Mesothelial cell of epicardium (in vitro differentiated cells): ENCODE results near the gene OSBPL5. TPM values are rescaled to one million over a fixed set of nuclear protein-coding genes. Genes with fewer than 3 reads are reported as not detected.

Experiments used
- DNase-seq, 2 experiments: peaks; one replicate each; pipeline ENCODE4 v3.0.0; 2021; ENCODE audit warnings: low spot score in 2 of 2; ENCODE audit not compliant: unreplicated experiment in 2 of 2
- H3K27ac Mint-ChIP-seq: 2 replicates; pipeline ENCODE4 v1.8.0; 2021; ENCODE audit warnings: mixed read lengths
- H3K27me3 Mint-ChIP-seq: 2 replicates; pipeline ENCODE4 v1.8.0; 2021; ENCODE audit warnings: low read depth, mixed read lengths
- H3K36me3 Mint-ChIP-seq: 2 replicates; pipeline ENCODE4 v1.8.0; 2021; ENCODE audit warnings: mixed read lengths
- H3K4me1 Mint-ChIP-seq: 2 replicates; pipeline ENCODE4 v1.8.0; 2021; ENCODE audit warnings: mixed read lengths
- H3K4me3 Mint-ChIP-seq: 2 replicates; pipeline ENCODE4 v1.8.0; 2021; ENCODE audit warnings: mild to moderate bottlenecking, moderate library complexity, mixed read lengths
- H3K9me3 Mint-ChIP-seq: 2 replicates; pipeline ENCODE4 v1.8.0; 2021; ENCODE audit warnings: mixed read lengths
- CTCF ChIP-seq: fragments of 200-600 bp; sonication (generic); IDR thresholded peaks from one replicate; pipeline ENCODE4 v1.5.0; 2021; ENCODE audit warnings: antibody characterized with exemption; ENCODE audit not compliant: unreplicated experiment
- total RNA-seq: library from RNA; stranded (reverse); gene quantifications from 3 replicates; pipeline ENCODE4 v1.2.1, GENCODE V29; 2021

OSBPL5 gene
- total RNA-seq, 1 donor from 2014 or later, result 37.1 TPM

GRCh38 chr11:3148255-3148989 lies 16.7 kb downstream of the OSBPL5 start:
- Mint-ChIP-seq H3K27ac (no peak overlapping the region), H3K4me1 (peaks cover 23% of the 10 kb centered on the region), H3K27me3 (peaks cover 3% of the 10 kb centered on the region), H3K36me3 (peaks cover 1% of the 10 kb centered on the region), H3K9me3 (no peaks in the 10 kb centered on the region), H3K4me3 (no peak overlapping the region)
- no peak for DNase-seq
- no peak for TF ChIP-seq CTCF

DNA sequence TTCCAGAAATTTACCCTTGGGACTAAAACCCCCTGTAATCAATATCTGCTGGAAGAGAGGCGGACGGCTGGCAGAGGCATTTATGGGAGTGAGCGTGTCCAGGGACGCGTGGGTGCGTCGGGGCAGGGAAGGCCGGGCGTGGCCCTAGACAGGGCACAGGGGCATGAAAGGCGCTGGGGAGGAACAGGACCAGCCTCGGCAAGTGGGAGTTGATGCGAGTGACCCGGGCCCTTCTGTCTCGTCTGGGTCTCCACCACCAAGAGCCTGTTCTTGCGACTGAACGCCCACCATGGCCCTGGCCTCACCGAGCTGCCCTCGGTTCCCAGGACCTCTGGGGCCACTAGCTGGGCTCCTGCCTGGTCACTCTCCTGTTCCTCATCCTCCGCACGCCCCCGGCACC lies 17.5 kb downstream of the OSBPL5 start:
- Mint-ChIP-seq H3K36me3 (peaks cover 1% of the 10 kb centered on the region), H3K27me3 (peaks cover 3% of the 10 kb centered on the region), H3K4me1 (peaks cover 15% of the 10 kb centered on the region)

DNA sequence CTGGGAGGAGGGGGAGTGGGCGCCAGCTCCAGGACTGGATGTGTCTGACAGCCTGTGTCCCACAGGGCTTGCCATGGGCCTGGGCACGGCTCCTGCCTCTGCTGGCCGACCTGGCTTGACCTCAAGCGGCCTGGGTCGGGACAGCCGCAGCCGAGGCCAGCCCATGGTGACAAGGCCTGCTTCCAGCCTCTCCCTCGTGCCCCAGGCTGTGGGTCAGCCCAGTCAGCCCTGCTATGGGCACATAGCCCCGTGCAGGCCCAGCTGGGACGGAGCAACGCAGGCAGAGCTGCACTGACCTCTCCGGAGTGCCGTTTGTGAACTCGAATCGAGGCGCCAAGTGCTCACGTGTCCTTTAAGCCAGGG lies 17.9 kb downstream of the OSBPL5 start:
- Mint-ChIP-seq H3K36me3 (peaks cover 1% of the 10 kb centered on the region), H3K27me3 (peaks cover 3% of the 10 kb centered on the region)
- no peak for TF ChIP-seq CTCF

More for the DNA sequence above, 17.5 kb downstream of the OSBPL5 start:
- DNase-seq, result no peak
- TF ChIP-seq CTCF, result no peak
- Mint-ChIP-seq H3K4me3 (no peak overlapping the region), H3K27ac (no peak overlapping the region), H3K9me3 (no peaks in the 10 kb centered on the region)

GRCh38 chr11:3146612-3147256 lies 18.4 kb downstream of the OSBPL5 start:
- DNase-seq, result no peak
- Mint-ChIP-seq H3K36me3 (peaks cover 1% of the 10 kb centered on the region), H3K4me3 (no peak overlapping the region), H3K9me3 (no peaks in the 10 kb centered on the region), H3K27ac (no peak overlapping the region), H3K4me1 (peaks cover 13% of the 10 kb centered on the region), H3K27me3 (peaks cover 3% of the 10 kb centered on the region)
- TF ChIP-seq CTCF, result no peak

More for the DNA sequence above, 17.9 kb downstream of the OSBPL5 start:
- peaks cover 13% of the 10 kb centered on the region for H3K4me1 Mint-ChIP-seq
- no peak overlapping the region for H3K27ac Mint-ChIP-seq
- H3K9me3 Mint-ChIP-seq, result no peaks in the 10 kb centered on the region
- no peak overlapping the region for H3K4me3 Mint-ChIP-seq
- no peak for DNase-seq

DNA sequence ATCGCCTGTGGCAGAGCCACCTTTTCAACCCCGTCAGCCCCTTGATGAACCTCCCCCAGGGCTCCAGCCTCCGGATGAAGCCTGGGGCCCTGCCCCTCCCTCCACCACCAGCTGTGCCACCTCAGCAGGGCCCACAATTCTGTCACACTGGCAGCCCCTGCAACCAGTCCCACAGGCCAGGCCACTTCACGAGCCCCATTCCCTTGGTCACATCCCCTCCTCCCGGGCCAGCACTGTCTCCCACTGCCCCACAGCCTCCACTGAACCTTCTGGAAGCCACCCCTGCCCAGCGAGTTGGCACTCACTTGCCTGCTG lies 19.9 kb downstream of the OSBPL5 start:
- no peak overlapping the region for H3K27ac Mint-ChIP-seq
- H3K4me1 Mint-ChIP-seq, result peaks cover 13% of the 10 kb centered on the region
- no peak for DNase-seq
- H3K9me3 Mint-ChIP-seq, result no peaks in the 10 kb centered on the region
- H3K4me3 Mint-ChIP-seq, result no peak overlapping the region
- no peak for TF ChIP-seq CTCF
- peaks cover 3% of the 10 kb centered on the region for H3K27me3 Mint-ChIP-seq
- peaks cover 1% of the 10 kb centered on the region for H3K36me3 Mint-ChIP-seq
